Ascending aorta (tissue), 2 donors: Measurements from ENCODE around the gene CFAP54. TPM values are rescaled to one million over a fixed set of nuclear protein-coding genes. Genes with fewer than 3 reads are reported as not detected.

Source experiments
- DNase-seq, 2 donors: peaks; one replicate each; pipeline ENCODE4 v3.0.0-alpha.2; 2019; ENCODE audit warnings: low spot score in 2 of 2
- H3K27ac ChIP-seq, 2 donors: fragments of 200-600 bp; sonication (generic); one replicate each; pipeline ENCODE4 v1.5.1; 2016 to 2017; ENCODE audit warnings: mild to moderate bottlenecking in 1 of 2
- H3K27me3 ChIP-seq: fragments of 200-600 bp; sonication (generic); one replicate; pipeline ENCODE4 v1.5.1; 2017
- H3K36me3 ChIP-seq, 2 donors: fragments of 200-600 bp; sonication (generic); one replicate each; pipeline ENCODE4 v1.5.1; 2016
- H3K4me1 ChIP-seq, 2 donors: fragments of 200-600 bp; sonication (generic); one replicate each; pipeline ENCODE4 v1.5.1; 2016 to 2017; ENCODE audit warnings: mild to moderate bottlenecking in 1 of 2
- H3K4me3 ChIP-seq, 2 donors: fragments of 200-600 bp; sonication (generic); one replicate each; pipeline ENCODE4 v1.5.1; 2016 to 2017; ENCODE audit warnings: mild to moderate bottlenecking in 1 of 2
- H3K9me3 ChIP-seq, 2 donors: fragments of 200-600 bp; sonication (generic); one replicate each; pipeline ENCODE4 v1.5.1; 2016
- CTCF ChIP-seq, 3 experiments: fragments of 200-600 bp in 2 of 3; fragments of 450-650 bp in 1 of 3; sonication (generic) in 2 of 3; IDR thresholded peaks; one replicate each; pipeline ENCODE4 v1.5.1; 2016 to 2019; ENCODE audit warnings: antibody characterized with exemption in 3 of 3, mild to moderate bottlenecking in 1 of 3, moderate library complexity in 1 of 3
- intact Hi-C: fragments of 100-400 bp; cut with DNase I; formaldehyde crosslinking; loops from one replicate; pipeline ENCODE4 v1.15.1; 2023
- total RNA-seq: library from RNA; depleted of rRNA; stranded (reverse); fragments of >200 nt; gene quantifications from one replicate; pipeline ENCODE4 v1.1.0, GENCODE V29; 2016

CFAP54 gene
- total RNA-seq, 1 donor from 2014 or later = not detected

- H3K27me3 ChIP-seq = no peaks in the 10 kb centered on the region
- no peak overlapping the region for H3K27ac ChIP-seq
- H3K4me1 ChIP-seq = no peaks in the 10 kb centered on the region
- no peak for DNase-seq
- TF ChIP-seq CTCF (IDR thresholded peaks at IDR 0.05) = no peak
- H3K36me3 ChIP-seq = no peaks in the 10 kb centered on the region
- H3K4me3 ChIP-seq = no peak overlapping the region
- intact Hi-C loops = no loop called here
- no peaks in the 10 kb centered on the region for H3K9me3 ChIP-seq
Observed at GRCh38 chr12:96752211-96752610, 262.8 kb downstream of the CFAP54 start.

DNA sequence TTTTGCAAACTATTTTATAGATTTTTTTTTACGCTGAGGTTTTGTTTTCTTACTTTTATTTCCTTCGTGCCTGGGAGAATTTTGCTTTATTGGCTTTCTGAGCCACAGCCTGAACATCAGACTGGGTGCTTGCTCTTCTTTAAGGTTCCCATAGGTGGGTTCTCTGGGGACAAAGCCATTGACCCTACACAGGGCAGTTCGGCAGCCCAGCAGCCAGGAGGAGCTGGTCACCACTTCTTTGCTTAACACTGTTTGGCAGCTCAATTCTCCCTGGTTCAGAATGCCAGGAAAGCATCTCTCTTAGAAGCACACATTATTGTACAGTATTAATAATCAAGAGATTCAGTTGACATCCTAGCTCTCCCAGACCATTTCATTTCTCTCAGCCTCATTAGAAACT lies 276.9 kb downstream of the CFAP54 start:
- H3K36me3 ChIP-seq = no peaks in the 10 kb centered on the region
- no peak for TF ChIP-seq CTCF (IDR thresholded peaks at IDR 0.05)
- intact Hi-C loops = no loop called here

GRCh38 chr12:96769400-96769799 lies 280.0 kb downstream of the CFAP54 start:
- Histone ChIP-seq H3K27me3 (no peaks in the 10 kb centered on the region), H3K4me3 (no peak overlapping the region), H3K36me3 (no peaks in the 10 kb centered on the region), H3K4me1 (no peaks in the 10 kb centered on the region), H3K27ac (no peak overlapping the region), H3K9me3 (no peaks in the 10 kb centered on the region)
- no peak for TF ChIP-seq CTCF (IDR thresholded peaks at IDR 0.05)
- intact Hi-C loops = no loop called here
- no peak for DNase-seq

More for the DNA sequence above, 276.9 kb downstream of the CFAP54 start:
- Histone ChIP-seq H3K4me1 (no peaks in the 10 kb centered on the region), H3K27ac (no peak overlapping the region), H3K9me3 (no peaks in the 10 kb centered on the region), H3K4me3 (no peak overlapping the region), H3K27me3 (no peaks in the 10 kb centered on the region)
- no peak for DNase-seq

DNA sequence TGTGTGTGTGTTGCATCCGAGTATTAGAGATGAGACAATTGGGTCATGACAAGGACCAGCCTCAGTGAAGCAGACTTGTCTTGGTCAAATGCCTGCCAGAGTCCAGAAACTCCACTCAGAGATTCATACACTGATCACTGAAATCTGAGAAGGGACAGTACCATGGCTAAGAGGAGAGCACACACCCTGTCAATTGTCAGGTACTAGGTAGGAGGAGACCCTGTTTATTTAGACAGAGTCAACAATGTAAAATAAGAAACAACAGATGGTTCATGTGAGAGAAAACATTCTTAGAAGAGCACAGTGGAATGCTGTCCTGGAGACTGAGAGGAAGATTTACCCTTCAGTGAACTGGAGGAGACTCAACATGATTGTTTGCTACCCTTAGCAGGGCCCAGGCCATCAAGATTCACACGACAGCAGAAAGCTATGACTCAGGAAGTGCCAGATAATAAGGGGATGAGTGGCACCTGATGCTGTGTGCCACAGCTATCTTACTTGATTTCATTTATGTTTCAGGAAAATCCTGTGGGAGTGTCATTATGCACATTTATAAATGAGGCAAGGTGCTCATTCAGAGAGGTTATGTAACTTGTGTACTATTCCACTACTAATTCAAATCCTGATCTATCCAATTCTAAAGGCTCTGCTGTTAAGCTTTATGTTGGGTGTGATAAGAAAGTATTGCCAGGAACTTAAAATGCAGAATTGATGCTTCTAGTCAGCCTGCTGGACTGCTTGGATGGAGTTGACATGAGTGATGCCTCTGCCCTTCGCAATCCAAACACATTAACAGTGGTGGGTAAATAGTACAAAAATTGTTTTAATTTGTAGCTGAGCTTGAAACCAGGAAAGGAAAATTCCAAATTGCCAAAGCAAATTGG lies 281.1 kb downstream of the CFAP54 start:
- DNase-seq = no peak
- no peaks in the 10 kb centered on the region for H3K4me1 ChIP-seq
- no peaks in the 10 kb centered on the region for H3K36me3 ChIP-seq

DNA sequence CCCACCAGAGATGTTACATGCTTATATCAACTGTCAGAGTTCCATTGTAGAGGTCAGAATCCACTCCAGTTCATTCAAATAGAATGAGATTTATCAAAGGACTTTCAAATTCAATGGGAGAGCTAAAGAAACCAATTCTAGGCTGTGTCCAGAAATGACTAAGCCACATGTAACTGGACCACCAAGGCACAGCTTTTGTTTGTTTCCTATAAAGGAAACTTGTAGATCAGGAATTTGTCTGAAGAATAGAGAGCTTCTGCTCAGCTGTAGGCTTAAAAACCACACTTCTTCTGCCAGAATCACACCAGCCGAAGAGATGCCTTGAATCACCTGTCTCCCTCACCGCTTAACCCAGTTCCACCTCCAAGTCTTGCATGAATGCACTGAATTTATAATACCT lies 283.7 kb downstream of the CFAP54 start:
- no peak for TF ChIP-seq CTCF (IDR thresholded peaks at IDR 0.05)
- H3K9me3 ChIP-seq = no peaks in the 10 kb centered on the region
- H3K4me1 ChIP-seq = no peaks in the 10 kb centered on the region
- intact Hi-C loops = no loop called here
- no peaks in the 10 kb centered on the region for H3K36me3 ChIP-seq
- DNase-seq = no peak
- H3K27ac ChIP-seq = no peak overlapping the region
- no peaks in the 10 kb centered on the region for H3K27me3 ChIP-seq
- no peak overlapping the region for H3K4me3 ChIP-seq

More for the DNA sequence above, 281.1 kb downstream of the CFAP54 start:
- H3K9me3 ChIP-seq = no peaks in the 10 kb centered on the region
- H3K4me3 ChIP-seq = no peak overlapping the region
- H3K27ac ChIP-seq = no peak overlapping the region
- no peak for TF ChIP-seq CTCF (IDR thresholded peaks at IDR 0.05)
- no peaks in the 10 kb centered on the region for H3K27me3 ChIP-seq
- intact Hi-C loops = no loop called here
